Measurements from ENCODE around the gene LRRC4.

Gene LRRC4

GRCh38 chr7:127998671-127999070 lies 32.6 kb downstream of the LRRC4 start:
- H3K36me3 ChIP-seq (ENCODE audit: control insufficient read depth, insufficient read depth, low read length) = peaks cover 12% of the 10 kb centered on the region
- no peak overlapping the region for H3K4me3 ChIP-seq (replicated peaks; ENCODE audit: low read depth, low read length)
- H3K27me3 ChIP-seq (replicated peaks; ENCODE audit: control insufficient read depth, insufficient read depth, low read length) = no peaks in the 10 kb centered on the region
- no peak for TF ChIP-seq CTCF (IDR thresholded peaks at IDR 0.05; ENCODE audit: insufficient read depth, low read length, poor library complexity, severe bottlenecking)
- no peak for DNase-seq (ENCODE audit: extremely low read depth, insufficient read length)

GRCh38 chr7:127997226-127997922 lies 33.9 kb downstream of the LRRC4 start:
- no peak for DNase-seq (ENCODE audit: extremely low read depth, insufficient read length)
- no peak for TF ChIP-seq CTCF (IDR thresholded peaks at IDR 0.05; ENCODE audit: insufficient read depth, low read length, poor library complexity, severe bottlenecking)
- H3K4me3 ChIP-seq (replicated peaks; ENCODE audit: low read depth, low read length) = no peak overlapping the region
- peaks cover 15% of the 10 kb centered on the region for H3K36me3 ChIP-seq (ENCODE audit: control insufficient read depth, insufficient read depth, low read length)
- H3K27me3 ChIP-seq (replicated peaks; ENCODE audit: control insufficient read depth, insufficient read depth, low read length) = no peaks in the 10 kb centered on the region

GRCh38 chr7:127996253-127997071 lies 34.8 kb downstream of the LRRC4 start:
- no peaks in the 10 kb centered on the region for H3K27me3 ChIP-seq (replicated peaks; ENCODE audit: control insufficient read depth, insufficient read depth, low read length)
- no peak overlapping the region for H3K4me3 ChIP-seq (replicated peaks; ENCODE audit: low read depth, low read length)
- TF ChIP-seq CTCF (IDR thresholded peaks at IDR 0.05; ENCODE audit: insufficient read depth, low read length, poor library complexity, severe bottlenecking) = no peak
- DNase-seq (ENCODE audit: extremely low read depth, insufficient read length) = no peak
- H3K36me3 ChIP-seq (ENCODE audit: control insufficient read depth, insufficient read depth, low read length) = peaks cover 18% of the 10 kb centered on the region

GRCh38 chr7:127995881-127996215 lies 35.4 kb downstream of the LRRC4 start:
- no peak for DNase-seq (ENCODE audit: extremely low read depth, insufficient read length)
- H3K4me3 ChIP-seq (replicated peaks; ENCODE audit: low read depth, low read length) = no peak overlapping the region
- no peak for TF ChIP-seq CTCF (IDR thresholded peaks at IDR 0.05; ENCODE audit: insufficient read depth, low read length, poor library complexity, severe bottlenecking)
- no peaks in the 10 kb centered on the region for H3K27me3 ChIP-seq (replicated peaks; ENCODE audit: control insufficient read depth, insufficient read depth, low read length)
- peaks cover 24% of the 10 kb centered on the region for H3K36me3 ChIP-seq (ENCODE audit: control insufficient read depth, insufficient read depth, low read length)

GRCh38 chr7:127995156-127995880 lies 35.9 kb downstream of the LRRC4 start:
- no peak for DNase-seq (ENCODE audit: extremely low read depth, insufficient read length)
- Histone ChIP-seq H3K4me3 (replicated peaks; ENCODE audit: low read depth, low read length) (no peak overlapping the region), H3K36me3 (ENCODE audit: control insufficient read depth, insufficient read depth, low read length) (peaks cover 26% of the 10 kb centered on the region), H3K27me3 (replicated peaks; ENCODE audit: control insufficient read depth, insufficient read depth, low read length) (no peaks in the 10 kb centered on the region)
- no peak for TF ChIP-seq CTCF (IDR thresholded peaks at IDR 0.05; ENCODE audit: insufficient read depth, low read length, poor library complexity, severe bottlenecking)

Data from GM06990 (cell line).